Adipocyte (in vitro differentiated cells): ENCODE results near the gene CDC42BPB.

ENCODE experiments used
- DNase-seq: peaks from one replicate; pipeline ENCODE4 v3.0.0-alpha.2; 2015; ENCODE audit warnings: low read depth
- H3K27me3 ChIP-seq: replicated peaks from 2 replicates; pipeline ENCODE4 v1.7.0; 2013; ENCODE audit warnings: mild to moderate bottlenecking, low read length, moderate library complexity; ENCODE audit not compliant: control insufficient read depth, insufficient read depth
- H3K36me3 ChIP-seq: 2 replicates; pipeline ENCODE4 v1.7.0; 2013; ENCODE audit warnings: low read length, mild to moderate bottlenecking, moderate library complexity; ENCODE audit not compliant: control insufficient read depth, insufficient read depth, severe bottlenecking
- H3K4me1 ChIP-seq: 2 replicates; pipeline ENCODE4 v1.7.0; 2013; ENCODE audit warnings: mild to moderate bottlenecking, low read length, moderate library complexity; ENCODE audit not compliant: control insufficient read depth, insufficient read depth
- H3K4me3 ChIP-seq: 2 replicates; pipeline ENCODE4 v1.7.0; 2013; ENCODE audit warnings: mild to moderate bottlenecking, low read length, moderate library complexity
- H3K9ac ChIP-seq: 2 replicates; pipeline ENCODE4 v1.7.0; 2013; ENCODE audit warnings: mild to moderate bottlenecking, low read length, moderate library complexity
- H3K9me3 ChIP-seq: 2 replicates; pipeline ENCODE4 v1.7.0; 2013; ENCODE audit warnings: mild to moderate bottlenecking, low read length, moderate library complexity; ENCODE audit not compliant: control insufficient read depth

CDC42BPB gene

DNA sequence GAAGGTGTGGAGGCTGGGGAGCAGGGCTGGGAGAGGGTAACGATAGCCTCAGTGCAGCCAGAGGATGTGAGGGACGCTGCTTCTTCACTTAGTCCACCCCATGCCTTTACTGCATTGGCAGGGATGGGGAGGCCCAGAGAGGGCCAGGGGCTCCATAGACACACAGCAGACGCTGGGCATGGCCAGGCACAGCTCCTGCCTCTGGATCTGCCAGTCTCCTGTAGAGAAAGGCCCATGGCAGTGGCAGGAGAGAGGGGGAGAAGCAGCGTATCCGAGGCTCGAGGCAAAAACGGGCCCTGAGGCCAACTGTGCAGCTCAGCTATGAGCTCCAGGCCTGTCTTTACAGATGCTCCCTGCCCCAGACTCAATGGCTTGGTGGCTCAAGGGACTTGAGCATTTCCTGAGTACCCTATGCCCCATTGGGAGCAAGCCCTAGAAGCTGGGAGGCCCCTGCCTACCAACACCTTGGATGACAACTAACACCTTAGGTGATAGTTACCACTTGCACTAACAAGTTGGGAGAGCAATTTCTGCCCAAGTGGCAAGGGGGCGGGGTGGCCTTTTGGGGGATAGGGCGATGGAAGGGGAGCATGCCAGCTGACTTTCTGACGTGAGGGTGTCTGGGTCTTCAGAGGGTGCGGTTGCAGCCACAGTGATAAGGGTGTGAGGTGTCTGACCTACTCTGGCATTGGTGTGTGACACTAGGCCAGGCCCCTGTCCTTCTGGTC is 21.7 kb upstream of the CDC42BPB start:
- no peak overlapping the region for H3K9ac ChIP-seq
- H3K4me1 ChIP-seq = peaks cover 13% of the 10 kb centered on the region
- peaks cover 6% of the 10 kb centered on the region for H3K27me3 ChIP-seq
- H3K9me3 ChIP-seq = no peaks in the 10 kb centered on the region
- DNase-seq = no peak
- no peak overlapping the region for H3K4me3 ChIP-seq
- no peaks in the 10 kb centered on the region for H3K36me3 ChIP-seq

GRCh38 chr14:103078420-103078749 is 21.0 kb upstream of the CDC42BPB start:
- Histone ChIP-seq H3K4me1 (peaks cover 19% of the 10 kb centered on the region), H3K9me3 (no peaks in the 10 kb centered on the region), H3K4me3 (no peak overlapping the region), H3K27me3 (peaks cover 6% of the 10 kb centered on the region), H3K9ac (no peak overlapping the region), H3K36me3 (no peaks in the 10 kb centered on the region)
- DNase-seq = peak; percentile 91

DNA sequence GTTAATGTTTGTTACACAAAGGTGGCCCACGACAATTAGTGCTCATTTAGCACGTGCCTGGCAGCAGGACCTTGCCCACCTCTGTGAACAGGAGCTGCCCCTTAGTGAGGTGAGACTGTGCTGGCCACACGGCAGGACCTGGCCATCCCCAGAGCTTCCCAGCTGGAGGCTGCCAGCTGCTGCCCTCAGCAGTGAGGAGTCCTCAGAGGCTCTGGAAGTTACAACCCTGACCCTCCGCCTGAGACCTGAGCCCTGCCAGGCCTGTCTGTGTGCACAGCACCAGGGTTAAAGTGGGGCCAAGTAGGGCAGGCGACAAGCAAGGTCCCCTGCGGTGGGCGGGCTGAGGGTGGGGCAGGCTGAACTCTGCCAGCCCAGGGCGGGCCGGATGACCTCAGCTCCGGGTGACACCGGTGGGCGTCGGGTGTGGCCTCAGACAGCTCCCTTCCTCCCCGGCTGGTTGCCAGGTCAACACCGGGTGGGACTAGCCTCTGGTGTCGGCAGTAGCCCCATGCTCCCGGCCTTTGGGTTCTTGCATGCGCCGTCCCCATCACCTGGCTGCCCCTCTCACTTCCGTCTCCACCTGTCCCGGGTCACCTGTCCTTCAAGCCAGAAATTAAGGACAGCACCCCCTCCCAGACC is 17.5 kb upstream of the CDC42BPB start:
- Histone ChIP-seq H3K36me3 (no peaks in the 10 kb centered on the region), H3K9me3 (no peaks in the 10 kb centered on the region), H3K27me3 (peaks cover 4% of the 10 kb centered on the region), H3K9ac (peak overlapping the region; percentile 84), H3K4me1 (peaks cover 38% of the 10 kb centered on the region), H3K4me3 (peak overlapping the region; percentile 74)
- no peak for DNase-seq

- Histone ChIP-seq H3K27me3 (peaks cover 4% of the 10 kb centered on the region), H3K9ac (peak overlapping the region; percentile 84), H3K36me3 (no peaks in the 10 kb centered on the region), H3K4me3 (no peak overlapping the region), H3K9me3 (no peaks in the 10 kb centered on the region), H3K4me1 (peaks cover 38% of the 10 kb centered on the region)
- no peak for DNase-seq
These were observed 16.8 kb upstream of the CDC42BPB start for GRCh38 chr14:103073876-103074728.

DNA sequence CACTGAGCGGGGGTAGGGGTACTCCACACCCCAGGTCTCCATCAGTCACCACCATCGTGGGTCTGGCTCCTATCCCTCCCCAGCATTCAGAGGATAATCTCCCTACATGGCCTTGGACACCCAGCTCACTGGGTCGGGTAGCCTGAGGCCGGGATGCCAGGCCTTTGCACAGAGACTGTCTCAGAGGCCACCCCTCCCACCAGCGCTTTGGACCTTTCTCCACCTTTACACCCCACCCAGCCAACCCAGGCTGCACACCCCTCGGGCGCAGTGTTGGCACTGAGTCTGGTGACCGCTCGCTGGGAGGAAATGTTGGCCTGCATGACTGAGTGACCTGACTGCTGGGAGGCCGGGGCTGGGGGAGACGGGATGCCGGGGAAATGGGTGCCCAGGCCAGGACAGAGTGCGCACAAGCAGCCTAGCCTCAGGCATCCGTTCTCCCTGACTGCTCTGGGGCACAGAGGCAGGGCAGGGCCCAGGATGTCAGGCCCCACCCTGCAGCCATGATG is 16.1 kb upstream of the CDC42BPB start:
- no peak overlapping the region for H3K4me3 ChIP-seq
- DNase-seq = no peak
- peaks cover 40% of the 10 kb centered on the region for H3K4me1 ChIP-seq
- H3K36me3 ChIP-seq = no peaks in the 10 kb centered on the region
- H3K27me3 ChIP-seq = no peaks in the 10 kb centered on the region
- no peaks in the 10 kb centered on the region for H3K9me3 ChIP-seq
- peak overlapping the region; percentile 84 for H3K9ac ChIP-seq

GRCh38 chr14:103072595-103073366 is 15.4 kb upstream of the CDC42BPB start:
- peaks cover 47% of the 10 kb centered on the region for H3K4me1 ChIP-seq
- no peaks in the 10 kb centered on the region for H3K36me3 ChIP-seq
- no peak overlapping the region for H3K4me3 ChIP-seq
- no peaks in the 10 kb centered on the region for H3K9me3 ChIP-seq
- no peaks in the 10 kb centered on the region for H3K27me3 ChIP-seq
- DNase-seq = no peak
- H3K9ac ChIP-seq = no peak overlapping the region

DNA sequence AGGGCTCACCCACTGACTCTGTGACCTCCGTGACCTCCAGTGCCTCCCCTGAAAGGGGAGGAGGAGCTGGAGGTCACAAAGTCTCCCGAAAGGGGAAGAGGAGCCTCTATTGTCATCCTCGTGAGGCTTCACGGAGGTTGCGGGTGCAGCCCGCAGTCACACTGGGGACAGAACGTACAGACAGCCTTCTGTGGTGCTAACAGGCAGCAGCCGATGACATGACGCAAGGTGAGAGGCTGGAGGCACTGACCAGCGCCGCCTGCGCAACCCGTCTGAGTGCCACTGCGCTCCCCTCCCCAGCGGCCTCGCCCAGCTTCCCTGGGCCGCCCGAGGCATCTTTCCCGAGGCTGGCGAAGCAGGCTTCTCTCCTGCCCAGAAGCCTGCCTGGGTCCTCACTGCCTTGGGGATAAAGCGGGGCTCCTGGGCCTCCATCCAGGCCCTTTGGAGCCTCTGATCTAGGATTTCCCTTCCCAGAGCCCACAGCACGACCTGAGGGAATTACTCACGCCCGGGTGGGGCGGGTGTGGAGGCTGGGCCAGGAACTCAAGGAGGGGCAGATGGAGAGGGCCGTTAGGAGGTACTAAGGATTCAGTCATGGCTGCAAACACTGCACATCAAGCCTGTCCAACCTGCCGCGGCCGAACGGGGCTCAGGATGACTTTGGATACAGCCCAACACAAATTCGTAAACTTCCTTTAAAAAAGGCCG is 14.3 kb upstream of the CDC42BPB start:
- peak overlapping the region; percentile 63 for H3K9ac ChIP-seq
- no peak for DNase-seq
- H3K4me1 ChIP-seq = peaks cover 53% of the 10 kb centered on the region
- H3K4me3 ChIP-seq = no peak overlapping the region
- no peaks in the 10 kb centered on the region for H3K9me3 ChIP-seq
- H3K27me3 ChIP-seq = no peaks in the 10 kb centered on the region
- H3K36me3 ChIP-seq = no peaks in the 10 kb centered on the region

- Histone ChIP-seq H3K36me3 (no peaks in the 10 kb centered on the region), H3K4me1 (peaks cover 53% of the 10 kb centered on the region), H3K4me3 (no peak overlapping the region), H3K9ac (peak overlapping the region; percentile 63), H3K27me3 (no peaks in the 10 kb centered on the region), H3K9me3 (no peaks in the 10 kb centered on the region)
- DNase-seq = no peak
These were observed 13.7 kb upstream of the CDC42BPB start for GRCh38 chr14:103070971-103071542.

GRCh38 chr14:103070263-103070885 is 13.0 kb upstream of the CDC42BPB start:
- Histone ChIP-seq H3K36me3 (no peaks in the 10 kb centered on the region), H3K9me3 (no peaks in the 10 kb centered on the region), H3K27me3 (no peaks in the 10 kb centered on the region), H3K4me3 (no peak overlapping the region), H3K9ac (no peak overlapping the region), H3K4me1 (peaks cover 53% of the 10 kb centered on the region)
- no peak for DNase-seq
